NCI-H187 treated with DMSO at 0.1 percent for 48 hours (cell line): Measurements from ENCODE around the gene PPP2R3B.
"Not testable (repeated sequence)": the region's sequence is repeated elsewhere in the genome, so short reads cannot be mapped to it uniquely, and the experiment has no call there.

Experiments
- DNase-seq: peaks from one replicate; lab custom pipeline; 2025; lab: John Stamatoyannopoulos, UW

The PPP2R3B gene

GRCh38 chrX:318739-319578, 67.7 kb downstream of the PPP2R3B start, which contains the start of gene GTPBP6:
Gene GTPBP6, minus strand, starts transcription at chrX:318796. Its CDS starts 9 bp downstream, at chrX:318787.
- DNase-seq = no peak

- no peak for DNase-seq
Observed at GRCh38 chrX:318068-318738, 68.5 kb downstream of the PPP2R3B start.

- DNase-seq = no peak
Observed at GRCh38 chrX:317424-318067, 69.2 kb downstream of the PPP2R3B start.

- DNase-seq = no peak
Observed at GRCh38 chrX:316351-317325, 70.1 kb downstream of the PPP2R3B start.

GRCh38 chrX:314781-315595, 71.7 kb downstream of the PPP2R3B start:
- DNase-seq = no peak

- no peak for DNase-seq
Observed at GRCh38 chrX:314049-314448, 72.7 kb downstream of the PPP2R3B start.

GRCh38 chrX:313546-313945, 73.2 kb downstream of the PPP2R3B start:
- no peak for DNase-seq

GRCh38 chrX:312621-313331, 73.9 kb downstream of the PPP2R3B start:
- no peak for DNase-seq

- DNase-seq = no peak
Observed at GRCh38 chrX:311156-312129, 75.3 kb downstream of the PPP2R3B start.

- no peak for DNase-seq
Observed at GRCh38 chrX:310621-311155, 76.0 kb downstream of the PPP2R3B start.

- DNase-seq = no peak
Observed at GRCh38 chrX:308821-309520, 77.7 kb downstream of the PPP2R3B start.

GRCh38 chrX:307261-308111, 79.2 kb downstream of the PPP2R3B start:
- DNase-seq = no peak

- not testable (repeated sequence) for DNase-seq
Observed at GRCh38 chrX:306614-307251, 80.0 kb downstream of the PPP2R3B start.

- not testable (repeated sequence) for DNase-seq
Observed at GRCh38 chrX:305781-306613, 80.7 kb downstream of the PPP2R3B start.

GRCh38 chrX:302975-303374, 83.7 kb downstream of the PPP2R3B start:
- DNase-seq = no peak

GRCh38 chrX:300334-300733, 86.4 kb downstream of the PPP2R3B start:
- DNase-seq = no peak
